IMR-90 (cell line): ENCODE measurements around the gene DHFR.

Experiments used
- CEBPB ChIP-seq: IDR thresholded peaks from 2 replicates; pipeline ENCODE4 v1.6.1; 2012; ENCODE audit warnings: low read depth, low read length, improper control_type of control experiment
- MAFK ChIP-seq: IDR thresholded peaks from 2 replicates; pipeline ENCODE4 v1.6.1; 2012; ENCODE audit warnings: low read depth, low read length, improper control_type of control experiment
- MXI1 ChIP-seq: IDR thresholded peaks from 2 replicates; pipeline ENCODE4 v1.6.1; 2012; ENCODE audit warnings: low read depth, mild to moderate bottlenecking, low read length, moderate library complexity, borderline replicate concordance
- POLR2A ChIP-seq: IDR thresholded peaks from 2 replicates; pipeline ENCODE4 v1.6.1; 2012; ENCODE audit warnings: mild to moderate bottlenecking, low read depth, low read length
- RCOR1 ChIP-seq: IDR thresholded peaks from 2 replicates; pipeline ENCODE4 v1.6.1; 2012; ENCODE audit warnings: mild to moderate bottlenecking, low read length, improper control_type of control experiment; ENCODE audit not compliant: insufficient replicate concordance
- RFX5 ChIP-seq: IDR thresholded peaks from 2 replicates; pipeline ENCODE4 v1.8.0; 2012; ENCODE audit warnings: low read depth, mild to moderate bottlenecking, low read length, moderate library complexity
- TF ChIP-seq, protein P1 (sequence below): conservative IDR thresholded peaks from 2 replicates; pipeline ENCODE4 v1.5.1; 2012; ENCODE audit warnings: mild to moderate bottlenecking, low read depth, low read length, improper control_type of control experiment

DNA sequence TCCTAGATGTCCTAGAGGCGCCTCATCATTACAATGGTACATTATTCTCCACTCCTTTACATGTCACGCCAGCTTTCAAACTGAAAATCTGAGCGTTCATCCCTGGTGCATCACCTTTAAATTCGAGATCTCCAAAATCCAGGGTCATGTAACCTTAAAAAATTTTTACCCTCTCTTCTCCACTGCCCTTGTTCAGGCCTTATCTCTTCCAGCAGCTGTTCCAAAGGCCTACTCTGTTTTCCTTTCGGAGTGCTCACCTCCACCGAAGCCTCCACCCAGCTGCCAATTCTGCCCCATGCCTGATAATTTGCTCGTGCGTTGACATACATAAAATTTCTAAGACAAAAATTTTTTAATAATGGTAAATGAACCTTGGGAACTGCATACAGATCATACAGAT is 1.3 kb downstream of the DHFR start:
- no peak for TF ChIP-seq CEBPB
- no peak for TF ChIP-seq POLR2A
- TF ChIP-seq, protein P1, sequence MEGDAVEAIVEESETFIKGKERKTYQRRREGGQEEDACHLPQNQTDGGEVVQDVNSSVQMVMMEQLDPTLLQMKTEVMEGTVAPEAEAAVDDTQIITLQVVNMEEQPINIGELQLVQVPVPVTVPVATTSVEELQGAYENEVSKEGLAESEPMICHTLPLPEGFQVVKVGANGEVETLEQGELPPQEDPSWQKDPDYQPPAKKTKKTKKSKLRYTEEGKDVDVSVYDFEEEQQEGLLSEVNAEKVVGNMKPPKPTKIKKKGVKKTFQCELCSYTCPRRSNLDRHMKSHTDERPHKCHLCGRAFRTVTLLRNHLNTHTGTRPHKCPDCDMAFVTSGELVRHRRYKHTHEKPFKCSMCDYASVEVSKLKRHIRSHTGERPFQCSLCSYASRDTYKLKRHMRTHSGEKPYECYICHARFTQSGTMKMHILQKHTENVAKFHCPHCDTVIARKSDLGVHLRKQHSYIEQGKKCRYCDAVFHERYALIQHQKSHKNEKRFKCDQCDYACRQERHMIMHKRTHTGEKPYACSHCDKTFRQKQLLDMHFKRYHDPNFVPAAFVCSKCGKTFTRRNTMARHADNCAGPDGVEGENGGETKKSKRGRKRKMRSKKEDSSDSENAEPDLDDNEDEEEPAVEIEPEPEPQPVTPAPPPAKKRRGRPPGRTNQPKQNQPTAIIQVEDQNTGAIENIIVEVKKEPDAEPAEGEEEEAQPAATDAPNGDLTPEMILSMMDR: no peak
- no peak for TF ChIP-seq RFX5
- no peak for TF ChIP-seq MXI1
- TF ChIP-seq MAFK: no peak
- TF ChIP-seq RCOR1: no peak
